HG02763 (cell line): ENCODE data around the gene MFF.

Source experiments
- ATAC-seq: cut with Tn5 transposase; IDR thresholded peaks from one replicate; pipeline ENCODE4 v1.9.1; 2021; ENCODE audit warnings: mild to moderate bottlenecking, moderate library complexity; ENCODE audit not compliant: unreplicated experiment

The MFF gene

GRCh38 chr2:227324995-227325838 lies at the start of gene MFF:
MFF (plus strand) TSS chr2:227325251; CDS start chr2:227330666, 5,415 bp downstream.
- peak; percentile 95 for ATAC-seq

GRCh38 chr2:227280895-227281294 lies 44.2 kb upstream of the MFF start:
- no peak for ATAC-seq

GRCh38 chr2:227285741-227286236 lies 39.3 kb upstream of the MFF start:
- ATAC-seq: no peak

- no peak for ATAC-seq
These were observed 37.3 kb upstream of the MFF start for GRCh38 chr2:227287771-227288170.

GRCh38 chr2:227292314-227292713 lies 32.7 kb upstream of the MFF start:
- no peak for ATAC-seq

- no peak for ATAC-seq
These were observed 31.5 kb upstream of the MFF start for GRCh38 chr2:227293531-227293930.

- ATAC-seq: no peak
These were observed 29.2 kb upstream of the MFF start for GRCh38 chr2:227295806-227296205.

GRCh38 chr2:227296671-227297405 lies 28.2 kb upstream of the MFF start:
- no peak for ATAC-seq

- ATAC-seq: no peak
These were observed 23.5 kb upstream of the MFF start for GRCh38 chr2:227301523-227301922.

GRCh38 chr2:227308784-227309183 lies 16.3 kb upstream of the MFF start:
- ATAC-seq: peak; percentile 84

GRCh38 chr2:227310756-227311110 lies 14.3 kb upstream of the MFF start:
- ATAC-seq: no peak

GRCh38 chr2:227311861-227312506 lies 13.1 kb upstream of the MFF start:
- no peak for ATAC-seq

- ATAC-seq: no peak
These were observed 12.5 kb upstream of the MFF start for GRCh38 chr2:227312579-227312978.

GRCh38 chr2:227313310-227313709 lies 11.7 kb upstream of the MFF start:
- ATAC-seq: no peak

GRCh38 chr2:227317834-227318233 lies 7.2 kb upstream of the MFF start:
- ATAC-seq: no peak

GRCh38 chr2:227320305-227321094 lies 4.6 kb upstream of the MFF start:
- ATAC-seq: no peak

- ATAC-seq: no peak
These were observed 2.4 kb upstream of the MFF start for GRCh38 chr2:227322530-227323205.

- ATAC-seq: no peak
These were observed 1.2 kb upstream of the MFF start for GRCh38 chr2:227323818-227324217.

GRCh38 chr2:227324642-227324994 lies 433 bp upstream of the MFF start:
- no peak for ATAC-seq

GRCh38 chr2:227325839-227326195 lies 766 bp downstream of the MFF start:
- no peak for ATAC-seq
